Stimulated activated naive B cell treated with anti-CD40 and anti-IgM and Interleukin-4, amounts not matched to agents 10 μg/mL and 1 μg/mL and 100 μg/mL, for 72 hours (primary cell): ENCODE results near the gene BMP8A.

Source experiments
- ATAC-seq, 2 donors: fragments of 150-1000 bp; cut with Tn5 transposase; replicated peaks; 2 replicates each; pipeline ENCODE4 v1.10.0; 2021; ENCODE audit warnings: moderate library complexity in 1 of 2
- DNase-seq: peaks from one replicate; pipeline ENCODE4 v3.0.0; 2021
- H3K27ac Mint-ChIP-seq: one replicate; pipeline ENCODE4 v1.8.0; 2022; ENCODE audit warnings: mild to moderate bottlenecking, mixed read lengths
- H3K27me3 Mint-ChIP-seq, 2 donors: one replicate each; pipeline ENCODE4 v1.8.0; 2022; ENCODE audit warnings: mixed read lengths in 2 of 2
- H3K36me3 Mint-ChIP-seq, 2 donors: one replicate each; pipeline ENCODE4 v1.8.0; 2022; ENCODE audit warnings: mixed read lengths in 2 of 2, mild to moderate bottlenecking in 1 of 2
- H3K4me1 Mint-ChIP-seq, 2 donors: one replicate each; pipeline ENCODE4 v1.8.0; 2022; ENCODE audit warnings: mixed read lengths in 2 of 2, mild to moderate bottlenecking in 1 of 2
- H3K4me3 Mint-ChIP-seq, 2 donors: one replicate each; pipeline ENCODE4 v1.8.0; 2022; ENCODE audit warnings: mild to moderate bottlenecking in 2 of 2, mixed read lengths in 2 of 2, moderate library complexity in 1 of 2
- H3K9me3 Mint-ChIP-seq, 2 donors: one replicate each; pipeline ENCODE4 v1.8.0; 2022; ENCODE audit warnings: mixed read lengths in 2 of 2, mild to moderate bottlenecking in 1 of 2

The BMP8A gene

GRCh38 chr1:39570477-39571177 lies 79.2 kb downstream of the BMP8A start:
- Mint-ChIP-seq H3K27me3 (no peaks in the 10 kb centered on the region), H3K36me3 (peaks cover 63 to 75% of the 10 kb centered on the region in 2 donors), H3K4me1 (peaks cover 22 to 28% of the 10 kb centered on the region in 2 donors), H3K4me3 (no peak overlapping the region), H3K9me3 (no peaks in the 10 kb centered on the region), H3K27ac (no peak overlapping the region)
- no peak for DNase-seq
- ATAC-seq, result no peak

GRCh38 chr1:39571178-39571483 lies 79.7 kb downstream of the BMP8A start:
- H3K4me3 Mint-ChIP-seq, result no peak overlapping the region
- DNase-seq, result no peak
- H3K27me3 Mint-ChIP-seq, result no peaks in the 10 kb centered on the region
- no peak overlapping the region for H3K27ac Mint-ChIP-seq
- no peaks in the 10 kb centered on the region for H3K9me3 Mint-ChIP-seq
- peaks cover 61 to 72% of the 10 kb centered on the region in 2 donors for H3K36me3 Mint-ChIP-seq
- peaks cover 22 to 30% of the 10 kb centered on the region in 2 donors for H3K4me1 Mint-ChIP-seq
- ATAC-seq, result no peak

- Mint-ChIP-seq H3K4me3 (no peak overlapping the region), H3K4me1 (peaks cover 22 to 30% of the 10 kb centered on the region in 2 donors), H3K27me3 (no peaks in the 10 kb centered on the region), H3K27ac (no peak overlapping the region), H3K36me3 (peaks cover 49 to 58% of the 10 kb centered on the region in 2 donors), H3K9me3 (no peaks in the 10 kb centered on the region)
- no peak for ATAC-seq
- no peak for DNase-seq
Measured at GRCh38 chr1:39572379-39573096, 81.1 kb downstream of the BMP8A start.

GRCh38 chr1:39573097-39573465 lies 81.6 kb downstream of the BMP8A start:
- Mint-ChIP-seq H3K27ac (peak overlapping the region; percentile 51), H3K4me1 (peaks cover 22 to 30% of the 10 kb centered on the region in 2 donors), H3K27me3 (no peaks in the 10 kb centered on the region), H3K9me3 (no peaks in the 10 kb centered on the region), H3K4me3 (peak overlapping the region; percentile 92 to 96), H3K36me3 (peaks cover 44 to 55% of the 10 kb centered on the region in 2 donors)
- ATAC-seq, result no peak
- DNase-seq, result no peak

GRCh38 chr1:39573736-39574624 lies 82.5 kb downstream of the BMP8A start:
- Mint-ChIP-seq H3K4me3 (peak overlapping the region; percentile 92 to 96), H3K27me3 (no peaks in the 10 kb centered on the region), H3K36me3 (peaks cover 37 to 46% of the 10 kb centered on the region in 2 donors), H3K27ac (peak overlapping the region; percentile 51), H3K4me1 (peaks cover 22 to 30% of the 10 kb centered on the region in 2 donors), H3K9me3 (no peaks in the 10 kb centered on the region)
- no peak for DNase-seq
- no peak for ATAC-seq

GRCh38 chr1:39574646-39575045 lies 83.2 kb downstream of the BMP8A start:
- no peaks in the 10 kb centered on the region for H3K9me3 Mint-ChIP-seq
- peaks cover 33 to 44% of the 10 kb centered on the region in 2 donors for H3K36me3 Mint-ChIP-seq
- H3K27ac Mint-ChIP-seq, result peak overlapping the region; percentile 56
- H3K4me3 Mint-ChIP-seq, result peak overlapping the region; percentile 92 to 96
- DNase-seq, result no peak
- peaks cover 22 to 30% of the 10 kb centered on the region in 2 donors for H3K4me1 Mint-ChIP-seq
- ATAC-seq, result no peak
- H3K27me3 Mint-ChIP-seq, result no peaks in the 10 kb centered on the region
